HG03378 (cell line): ENCODE measurements around the gene ITGA2B.
"Not testable (repeated sequence)": the region's sequence is repeated elsewhere in the genome, so short reads cannot be mapped to it uniquely, and the experiment has no call there.

ENCODE experiments used
- ATAC-seq: cut with Tn5 transposase; IDR thresholded peaks from one replicate; pipeline ENCODE4 v1.9.1; 2021; ENCODE audit warnings: mild to moderate bottlenecking, moderate library complexity; ENCODE audit not compliant: unreplicated experiment

ITGA2B gene

DNA sequence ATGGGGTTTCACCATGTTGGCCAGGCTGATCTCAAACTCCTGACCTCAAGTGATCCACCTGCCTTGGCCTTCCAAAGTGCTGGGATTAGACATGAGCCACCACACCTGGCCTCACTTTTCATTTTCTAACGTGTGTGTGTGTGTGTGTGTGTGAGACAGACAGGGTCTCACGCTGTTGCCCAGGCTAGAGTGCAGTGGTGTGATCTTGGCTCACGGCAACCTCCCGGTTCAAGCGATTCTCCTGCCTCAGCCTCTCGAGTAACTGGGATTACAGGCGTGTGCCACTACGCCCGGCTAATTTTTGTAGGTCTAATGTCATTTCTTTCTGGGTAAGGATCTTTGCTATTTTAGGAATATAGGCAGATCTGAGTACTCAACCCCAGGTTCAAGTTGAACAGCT, 4.7 kb upstream of the ITGA2B start:
- ATAC-seq: not testable (repeated sequence)

GRCh38 chr17:44390250-44390870, 911 bp upstream of the ITGA2B start:
- no peak for ATAC-seq

GRCh38 chr17:44389723-44390202, 314 bp upstream of the ITGA2B start:
- no peak for ATAC-seq

- ATAC-seq: no peak
Observed at GRCh38 chr17:44387804-44388203, 1.6 kb downstream of the ITGA2B start.

GRCh38 chr17:44386182-44386525, 3.3 kb downstream of the ITGA2B start:
- ATAC-seq: no peak

GRCh38 chr17:44385287-44386181, 3.9 kb downstream of the ITGA2B start:
- ATAC-seq: no peak

GRCh38 chr17:44384823-44385286, 4.6 kb downstream of the ITGA2B start:
- no peak for ATAC-seq

GRCh38 chr17:44384281-44384822, 5.1 kb downstream of the ITGA2B start:
- no peak for ATAC-seq

- no peak for ATAC-seq
Observed at GRCh38 chr17:44383861-44384260, 5.6 kb downstream of the ITGA2B start.

DNA sequence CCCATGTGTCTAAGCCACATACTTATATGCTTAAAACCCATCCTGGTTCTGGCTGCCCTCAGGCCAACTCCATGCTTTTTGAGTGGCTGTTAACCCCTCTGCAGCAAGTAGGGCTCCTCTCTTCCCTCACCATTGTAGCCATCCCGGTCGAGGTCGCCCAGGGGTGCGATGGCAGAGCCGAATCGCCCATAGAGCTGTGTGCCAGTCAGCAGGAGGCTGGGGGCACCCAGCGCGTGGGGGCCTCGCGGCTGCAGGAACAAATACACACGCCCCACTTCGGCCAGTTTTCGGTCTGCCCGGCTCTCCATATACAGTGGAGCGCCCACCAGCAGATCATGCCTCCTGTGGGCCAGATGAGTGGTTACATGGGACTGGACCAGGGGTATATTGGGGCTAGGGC, 6.1 kb downstream of the ITGA2B start:
- no peak for ATAC-seq

DNA sequence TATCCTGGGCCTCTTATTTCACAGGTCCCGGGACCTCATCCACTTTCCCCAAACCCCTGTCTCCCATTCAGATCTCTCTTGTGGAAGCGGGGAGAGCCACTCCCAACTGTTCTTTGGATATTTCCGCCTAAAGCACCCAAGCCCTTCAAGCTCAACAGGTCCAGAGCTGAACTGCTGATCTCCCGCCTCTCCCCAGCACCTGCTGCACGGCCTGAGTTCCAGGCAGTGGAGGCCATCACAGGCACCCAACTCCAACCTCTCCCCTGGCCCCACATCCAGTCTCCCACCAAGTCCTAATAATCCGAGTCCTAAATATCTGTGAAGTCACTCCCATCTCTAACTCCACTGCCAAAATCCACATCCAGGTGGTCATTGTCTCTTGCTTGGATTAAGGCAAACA, 6.5 kb downstream of the ITGA2B start:
- no peak for ATAC-seq

GRCh38 chr17:44381810-44382305, 7.6 kb downstream of the ITGA2B start:
- no peak for ATAC-seq

DNA sequence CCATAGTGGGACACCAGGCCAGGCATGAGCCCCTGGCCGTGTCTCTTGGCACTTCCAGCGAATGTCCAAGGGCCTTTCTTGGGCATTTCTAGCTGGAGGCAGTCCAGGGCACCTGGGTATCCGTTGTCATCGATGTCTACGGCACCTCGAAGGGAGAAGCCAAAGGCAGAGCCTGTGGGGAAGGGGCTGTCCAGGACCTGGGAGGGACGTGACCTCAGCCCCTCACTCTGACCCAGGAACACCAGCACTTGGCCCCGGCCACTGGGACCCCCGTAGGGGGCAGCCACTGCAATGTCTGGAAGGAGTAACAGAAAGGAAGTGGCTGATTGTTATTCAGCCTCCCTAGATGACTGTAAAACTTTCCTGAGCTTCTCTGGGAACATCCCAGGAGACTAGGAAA, 8.7 kb downstream of the ITGA2B start:
- ATAC-seq: no peak

- ATAC-seq: no peak
Observed at GRCh38 chr17:44379887-44380286, 9.6 kb downstream of the ITGA2B start.

DNA sequence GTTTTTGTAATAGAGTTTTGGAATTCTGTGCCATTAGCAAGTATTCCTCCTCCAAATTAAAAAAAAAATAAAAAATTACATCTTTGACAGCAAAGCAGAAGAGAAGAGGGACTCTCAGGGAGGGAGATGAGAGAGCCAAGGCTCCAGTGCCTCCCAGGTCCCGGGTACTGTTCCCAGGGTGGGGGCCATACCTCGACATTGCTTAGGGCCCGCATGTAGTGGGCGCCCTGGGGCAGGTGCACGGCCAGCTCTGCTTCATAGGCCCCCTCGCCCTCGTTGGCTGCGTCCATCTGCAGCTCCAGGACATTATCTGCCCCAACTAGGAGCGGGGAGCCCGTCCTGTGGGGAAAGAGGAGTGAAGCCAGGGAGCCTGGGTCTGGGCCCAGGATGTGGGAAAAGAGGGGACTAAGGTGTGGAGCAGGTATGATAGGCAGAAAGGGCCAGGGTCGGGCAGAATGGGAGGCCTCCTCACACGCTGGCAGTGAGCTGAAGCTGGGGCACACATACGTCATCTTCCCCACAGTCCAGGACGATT, 11.2 kb downstream of the ITGA2B start:
- no peak for ATAC-seq

DNA sequence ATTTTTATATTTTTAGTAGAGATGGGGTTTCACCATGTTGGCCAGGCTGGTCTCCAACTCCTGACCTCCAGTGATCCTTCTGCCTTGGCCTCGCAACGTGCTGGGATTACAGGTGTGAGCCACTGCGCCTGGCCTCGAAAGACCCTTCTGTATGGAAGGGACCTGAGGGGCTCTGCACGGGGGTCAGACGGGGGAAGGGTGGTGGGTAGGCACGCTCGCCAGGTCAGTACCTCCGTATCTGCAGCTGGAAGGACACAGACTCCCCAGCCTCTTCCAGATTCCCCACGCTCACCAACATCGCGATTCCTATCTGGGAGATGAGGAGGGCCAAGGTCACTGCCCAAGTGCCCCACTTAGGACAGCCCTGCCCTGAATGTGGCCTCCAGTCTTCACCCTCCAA, 12.7 kb downstream of the ITGA2B start:
- no peak for ATAC-seq

DNA sequence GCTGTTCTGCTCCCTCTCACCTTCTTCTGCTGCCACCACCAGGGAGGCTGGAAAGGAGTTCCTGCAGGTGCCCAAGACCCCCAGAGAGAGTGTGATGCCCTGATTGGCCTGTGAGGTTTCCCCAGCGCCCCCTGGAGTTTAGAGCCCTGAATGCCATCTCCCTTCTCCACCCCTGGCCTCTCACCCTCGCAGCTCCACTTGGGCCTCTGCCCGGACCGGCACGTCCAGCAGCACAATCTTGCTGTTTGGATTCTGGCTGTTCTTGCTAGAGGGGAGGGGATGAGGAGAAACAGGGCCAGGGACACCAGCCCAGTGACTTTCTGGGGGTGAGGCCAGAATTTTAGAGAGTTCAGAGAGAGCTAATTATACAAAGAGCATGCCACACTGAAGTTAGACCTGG, 13.3 kb downstream of the ITGA2B start:
- ATAC-seq: no peak

DNA sequence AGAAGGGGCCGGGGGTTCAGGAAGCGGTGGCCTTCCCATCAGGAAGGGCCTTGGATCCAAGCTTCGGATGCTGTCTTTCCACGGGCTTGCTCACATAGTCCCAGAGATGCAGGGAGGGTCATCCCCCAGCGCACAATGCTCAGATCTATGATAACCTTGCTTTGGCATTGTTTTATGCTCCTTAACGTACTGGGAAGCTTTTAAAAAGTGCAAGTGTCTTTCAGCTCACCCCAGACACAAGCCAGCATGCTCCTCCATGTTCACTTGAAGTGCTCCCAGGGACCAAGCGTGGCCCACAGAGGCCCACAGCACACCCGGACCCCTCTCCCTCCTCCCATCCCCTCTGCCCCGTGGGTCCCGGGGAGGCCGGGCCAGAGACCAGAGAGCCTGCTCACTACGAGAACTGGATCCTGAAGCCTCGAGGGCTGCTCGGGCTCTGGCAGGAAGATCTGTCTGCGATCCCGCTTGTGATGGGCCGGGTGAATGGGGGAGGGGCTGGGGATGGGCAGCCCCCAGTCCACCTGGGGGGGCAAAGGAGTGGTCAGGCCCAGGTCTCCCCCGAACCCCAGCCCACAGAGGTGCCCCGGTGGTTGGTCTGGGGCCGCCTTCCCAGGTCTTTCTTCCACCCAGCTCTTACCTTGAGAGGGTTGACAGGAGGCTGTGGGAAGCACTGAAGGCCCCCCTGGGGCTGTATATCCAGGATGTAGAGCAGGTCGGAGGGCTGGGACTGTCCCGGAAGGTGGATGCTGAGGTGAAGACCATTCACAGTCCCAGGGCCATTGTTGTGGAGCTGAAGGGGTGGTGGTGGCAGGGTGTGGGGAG, 14.0 kb downstream of the ITGA2B start:
- ATAC-seq: no peak

DNA sequence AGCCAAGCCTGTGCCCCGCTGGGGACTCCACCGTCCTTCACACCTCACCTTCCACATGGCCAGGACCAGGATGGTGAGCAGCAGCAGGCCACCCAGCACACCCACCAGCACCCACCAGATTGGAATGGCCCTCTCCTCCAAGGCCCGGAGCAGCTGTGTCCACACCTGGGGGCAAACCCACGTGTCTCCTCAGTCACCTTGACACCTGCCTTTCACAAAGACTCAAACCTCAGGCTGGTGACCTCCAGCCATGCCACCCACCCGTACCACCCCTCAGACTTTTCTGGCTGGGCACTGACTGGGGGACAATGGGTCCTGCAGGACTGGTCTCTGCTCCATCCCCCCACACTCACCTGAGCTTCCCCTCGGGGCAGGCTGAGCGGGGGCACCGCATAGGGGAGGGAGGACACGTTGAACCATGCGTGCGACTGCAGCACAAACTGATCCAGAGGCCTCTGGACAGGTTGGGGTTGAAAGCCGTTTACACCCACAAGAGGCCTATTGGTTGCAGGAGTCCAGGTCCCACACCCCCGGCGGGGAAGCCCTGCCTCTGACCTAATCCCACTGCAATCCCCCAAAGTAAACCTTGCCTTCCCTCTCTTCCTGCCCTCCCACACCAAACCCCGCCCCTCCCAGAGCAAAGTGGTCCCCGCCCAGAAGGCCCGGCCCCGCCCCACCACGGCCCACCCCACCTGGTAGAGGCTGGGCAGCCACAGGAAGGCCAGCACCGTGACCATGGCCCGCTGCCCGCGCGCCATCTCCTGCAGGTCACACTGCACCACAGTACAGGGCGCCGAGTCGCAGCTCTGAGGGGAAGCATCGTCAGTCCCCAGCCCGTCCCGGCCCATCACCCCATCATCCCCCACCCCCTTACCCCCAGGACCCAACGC, 14.9 kb downstream of the ITGA2B start:
- no peak for ATAC-seq

DNA sequence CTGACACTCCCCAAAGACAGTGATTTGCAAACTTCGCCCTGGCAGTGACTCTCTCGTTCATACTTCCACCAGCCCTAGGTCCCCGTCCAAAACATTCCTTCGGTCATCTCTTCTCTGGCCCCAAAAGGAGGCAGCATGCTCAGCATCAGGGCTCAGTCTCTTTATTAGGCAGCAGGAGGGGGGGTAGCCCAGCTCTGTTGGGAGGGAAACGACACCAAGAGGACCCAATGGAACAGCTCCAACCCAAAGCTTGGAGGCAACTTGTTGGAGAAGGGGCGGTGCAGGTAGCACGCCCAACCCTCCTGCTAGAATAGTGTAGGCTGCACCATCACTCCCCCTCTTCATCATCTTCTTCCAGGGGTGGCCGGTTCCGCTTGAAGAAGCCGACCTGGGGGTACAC, 17.4 kb downstream of the ITGA2B start:
- ATAC-seq: no peak
